SK-N-SH treated with all-trans-retinoic acid at 6 μM for 48 hours (cell line): ENCODE results near the gene WNT3.

Experiments
- ARNTL ChIP-seq: fragments of 450-650 bp; formaldehyde crosslinking; IDR thresholded peaks from 2 replicates; pipeline ENCODE4 v1.5.0; 2020; ENCODE audit warnings: low read depth, mild to moderate bottlenecking, moderate library complexity, borderline replicate concordance
- BACH2 ChIP-seq: fragments of 250-450 bp; sonication (Bioruptor Pico); IDR thresholded peaks from 2 replicates; pipeline ENCODE4 v1.9.0; 2021; ENCODE audit warnings: mild to moderate bottlenecking, borderline replicate concordance
- PPARA ChIP-seq: fragments of 250-450 bp; sonication (Bioruptor Pico); IDR thresholded peaks from 2 replicates; pipeline ENCODE4 v1.5.0; 2020; ENCODE audit warnings: mild to moderate bottlenecking, borderline replicate concordance
- TOX ChIP-seq: fragments of 250-450 bp; sonication (Bioruptor Pico); IDR thresholded peaks from 2 replicates; pipeline ENCODE4 v1.8.0; 2021; ENCODE audit warnings: mild to moderate bottlenecking, moderate library complexity, borderline replicate concordance
- ZFP3 ChIP-seq: fragments of 250-450 bp; sonication (Bioruptor Pico); IDR thresholded peaks from 2 replicates; pipeline ENCODE4 v1.5.0; 2020; ENCODE audit warnings: mild to moderate bottlenecking, moderate library complexity
- ZFP30 ChIP-seq: fragments of 450-650 bp; formaldehyde crosslinking; IDR thresholded peaks from 2 replicates; pipeline ENCODE4 v1.5.0; 2022; ENCODE audit warnings: mild to moderate bottlenecking, moderate library complexity
- TF ChIP-seq, protein P1 (sequence below): fragments of 250-450 bp; sonication (Bioruptor Pico); IDR thresholded peaks from 2 replicates; pipeline ENCODE4 v1.5.0; 2020; ENCODE audit warnings: mild to moderate bottlenecking, moderate library complexity
- TF ChIP-seq, protein P2 (sequence below): fragments of 250-450 bp; sonication (Bioruptor Pico); IDR thresholded peaks from 2 replicates; pipeline ENCODE4 v1.5.1; 2020; ENCODE audit warnings: low read depth, mild to moderate bottlenecking, moderate library complexity
- TF ChIP-seq, protein P3 (sequence below): fragments of 250-450 bp; sonication (Bioruptor Pico); IDR thresholded peaks from 2 replicates; pipeline ENCODE4 v1.8.0; 2021; ENCODE audit warnings: low read depth, mild to moderate bottlenecking, moderate library complexity, borderline replicate concordance
- TF ChIP-seq, protein P4 (sequence below): fragments of 250-450 bp; sonication (Bioruptor Pico); IDR thresholded peaks from 2 replicates; pipeline ENCODE4 v1.8.0; 2020; ENCODE audit warnings: mild to moderate bottlenecking, moderate library complexity, borderline replicate concordance

DNA sequence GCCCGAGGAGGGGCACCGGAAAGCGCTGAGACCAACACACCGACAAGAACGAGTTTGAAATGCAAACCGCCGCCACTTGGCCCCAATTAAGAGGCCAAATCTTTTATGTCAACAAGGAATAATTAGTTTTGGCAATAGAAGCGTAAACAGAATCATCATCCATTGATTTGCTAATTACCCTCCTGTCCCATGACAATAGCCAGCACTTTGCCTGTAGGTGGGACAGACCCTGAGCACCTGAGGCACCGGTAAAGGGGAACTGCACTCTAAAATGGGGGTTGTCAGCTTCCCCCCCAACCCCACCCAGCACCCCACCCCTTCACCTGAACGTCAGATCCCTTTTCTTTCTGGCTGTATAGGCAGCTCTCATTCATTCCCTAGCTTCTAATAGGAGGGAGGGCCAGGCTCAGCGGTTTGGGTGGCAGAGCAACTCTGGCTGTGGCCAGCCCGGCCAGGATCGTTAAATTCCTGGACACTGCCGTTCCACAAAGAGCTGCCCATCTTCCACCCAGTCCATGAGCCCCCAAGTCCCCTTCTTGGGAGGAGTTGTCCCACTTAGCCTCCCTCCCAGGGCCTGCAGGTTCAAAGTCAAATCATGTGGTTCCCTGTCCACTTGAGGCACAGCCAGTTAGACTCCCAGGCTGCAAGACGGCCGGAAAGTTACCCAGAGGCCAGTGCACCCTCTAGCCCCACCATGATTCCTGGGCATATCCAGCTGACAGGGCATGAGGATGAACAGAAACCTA is 45.8 kb downstream of the WNT3 start:
- TF ChIP-seq, protein P1, sequence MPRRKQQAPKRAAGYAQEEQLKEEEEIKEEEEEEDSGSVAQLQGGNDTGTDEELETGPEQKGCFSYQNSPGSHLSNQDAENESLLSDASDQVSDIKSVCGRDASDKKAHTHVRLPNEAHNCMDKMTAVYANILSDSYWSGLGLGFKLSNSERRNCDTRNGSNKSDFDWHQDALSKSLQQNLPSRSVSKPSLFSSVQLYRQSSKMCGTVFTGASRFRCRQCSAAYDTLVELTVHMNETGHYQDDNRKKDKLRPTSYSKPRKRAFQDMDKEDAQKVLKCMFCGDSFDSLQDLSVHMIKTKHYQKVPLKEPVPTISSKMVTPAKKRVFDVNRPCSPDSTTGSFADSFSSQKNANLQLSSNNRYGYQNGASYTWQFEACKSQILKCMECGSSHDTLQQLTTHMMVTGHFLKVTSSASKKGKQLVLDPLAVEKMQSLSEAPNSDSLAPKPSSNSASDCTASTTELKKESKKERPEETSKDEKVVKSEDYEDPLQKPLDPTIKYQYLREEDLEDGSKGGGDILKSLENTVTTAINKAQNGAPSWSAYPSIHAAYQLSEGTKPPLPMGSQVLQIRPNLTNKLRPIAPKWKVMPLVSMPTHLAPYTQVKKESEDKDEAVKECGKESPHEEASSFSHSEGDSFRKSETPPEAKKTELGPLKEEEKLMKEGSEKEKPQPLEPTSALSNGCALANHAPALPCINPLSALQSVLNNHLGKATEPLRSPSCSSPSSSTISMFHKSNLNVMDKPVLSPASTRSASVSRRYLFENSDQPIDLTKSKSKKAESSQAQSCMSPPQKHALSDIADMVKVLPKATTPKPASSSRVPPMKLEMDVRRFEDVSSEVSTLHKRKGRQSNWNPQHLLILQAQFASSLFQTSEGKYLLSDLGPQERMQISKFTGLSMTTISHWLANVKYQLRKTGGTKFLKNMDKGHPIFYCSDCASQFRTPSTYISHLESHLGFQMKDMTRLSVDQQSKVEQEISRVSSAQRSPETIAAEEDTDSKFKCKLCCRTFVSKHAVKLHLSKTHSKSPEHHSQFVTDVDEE (CRISPR knock-in tag), result no peak
- TF ChIP-seq ZFP3 (no peak), BACH2 (CRISPR knock-in tag) (no peak), ZFP30 (CRISPR knock-in tag) (no peak), TOX (CRISPR knock-in tag) (no peak), PPARA (CRISPR knock-in tag) (no peak), ARNTL (CRISPR knock-in tag) (no peak)
- TF ChIP-seq, protein P2, sequence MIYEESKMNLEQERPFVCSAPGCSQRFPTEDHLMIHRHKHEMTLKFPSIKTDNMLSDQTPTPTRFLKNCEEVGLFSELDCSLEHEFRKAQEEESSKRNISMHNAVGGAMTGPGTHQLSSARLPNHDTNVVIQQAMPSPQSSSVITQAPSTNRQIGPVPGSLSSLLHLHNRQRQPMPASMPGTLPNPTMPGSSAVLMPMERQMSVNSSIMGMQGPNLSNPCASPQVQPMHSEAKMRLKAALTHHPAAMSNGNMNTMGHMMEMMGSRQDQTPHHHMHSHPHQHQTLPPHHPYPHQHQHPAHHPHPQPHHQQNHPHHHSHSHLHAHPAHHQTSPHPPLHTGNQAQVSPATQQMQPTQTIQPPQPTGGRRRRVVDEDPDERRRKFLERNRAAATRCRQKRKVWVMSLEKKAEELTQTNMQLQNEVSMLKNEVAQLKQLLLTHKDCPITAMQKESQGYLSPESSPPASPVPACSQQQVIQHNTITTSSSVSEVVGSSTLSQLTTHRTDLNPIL, result no peak
- TF ChIP-seq, protein P3, sequence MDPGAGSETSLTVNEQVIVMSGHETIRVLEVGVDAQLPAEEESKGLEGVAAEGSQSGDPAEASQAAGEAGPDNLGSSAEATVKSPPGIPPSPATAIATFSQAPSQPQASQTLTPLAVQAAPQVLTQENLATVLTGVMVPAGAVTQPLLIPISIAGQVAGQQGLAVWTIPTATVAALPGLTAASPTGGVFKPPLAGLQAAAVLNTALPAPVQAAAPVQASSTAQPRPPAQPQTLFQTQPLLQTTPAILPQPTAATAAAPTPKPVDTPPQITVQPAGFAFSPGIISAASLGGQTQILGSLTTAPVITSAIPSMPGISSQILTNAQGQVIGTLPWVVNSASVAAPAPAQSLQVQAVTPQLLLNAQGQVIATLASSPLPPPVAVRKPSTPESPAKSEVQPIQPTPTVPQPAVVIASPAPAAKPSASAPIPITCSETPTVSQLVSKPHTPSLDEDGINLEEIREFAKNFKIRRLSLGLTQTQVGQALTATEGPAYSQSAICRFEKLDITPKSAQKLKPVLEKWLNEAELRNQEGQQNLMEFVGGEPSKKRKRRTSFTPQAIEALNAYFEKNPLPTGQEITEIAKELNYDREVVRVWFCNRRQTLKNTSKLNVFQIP, result no peak
- TF ChIP-seq, protein P4, sequence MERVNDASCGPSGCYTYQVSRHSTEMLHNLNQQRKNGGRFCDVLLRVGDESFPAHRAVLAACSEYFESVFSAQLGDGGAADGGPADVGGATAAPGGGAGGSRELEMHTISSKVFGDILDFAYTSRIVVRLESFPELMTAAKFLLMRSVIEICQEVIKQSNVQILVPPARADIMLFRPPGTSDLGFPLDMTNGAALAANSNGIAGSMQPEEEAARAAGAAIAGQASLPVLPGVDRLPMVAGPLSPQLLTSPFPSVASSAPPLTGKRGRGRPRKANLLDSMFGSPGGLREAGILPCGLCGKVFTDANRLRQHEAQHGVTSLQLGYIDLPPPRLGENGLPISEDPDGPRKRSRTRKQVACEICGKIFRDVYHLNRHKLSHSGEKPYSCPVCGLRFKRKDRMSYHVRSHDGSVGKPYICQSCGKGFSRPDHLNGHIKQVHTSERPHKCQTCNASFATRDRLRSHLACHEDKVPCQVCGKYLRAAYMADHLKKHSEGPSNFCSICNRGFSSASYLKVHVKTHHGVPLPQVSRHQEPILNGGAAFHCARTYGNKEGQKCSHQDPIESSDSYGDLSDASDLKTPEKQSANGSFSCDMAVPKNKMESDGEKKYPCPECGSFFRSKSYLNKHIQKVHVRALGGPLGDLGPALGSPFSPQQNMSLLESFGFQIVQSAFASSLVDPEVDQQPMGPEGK, result no peak
